ENCODE results near the gene SPHK2.

SPHK2 gene

GRCh38 chr19:48660852-48661710, 41.8 kb downstream of the SPHK2 start:
- Histone ChIP-seq H3K27ac (ENCODE audit: insufficient read depth, low read depth, low read length, poor library complexity, severe bottlenecking) (no peak overlapping the region), H3K9me3 (ENCODE audit: control insufficient read depth, low read length) (no peaks in the 10 kb centered on the region), H3K27me3 (ENCODE audit: control insufficient read depth, insufficient read depth, low read length, poor library complexity, severe bottlenecking) (no peaks in the 10 kb centered on the region), H3K4me3 (ENCODE audit: insufficient read depth, low read depth, low read length) (no peak overlapping the region), H3K36me3 (ENCODE audit: control insufficient read depth, insufficient read depth, low read length) (no peaks in the 10 kb centered on the region), H3K4me1 (ENCODE audit: control insufficient read depth, insufficient read depth, low read length) (no peaks in the 10 kb centered on the region)
- 92% methylated on average over 35 of the region's 35 CpGs for WGBS, 2 experiments

GRCh38 chr19:48661711-48662090, 42.4 kb downstream of the SPHK2 start:
- WGBS, 2 experiments = 96% methylated on average over 50 of the region's 50 CpGs
- Histone ChIP-seq H3K36me3 (ENCODE audit: control insufficient read depth, insufficient read depth, low read length) (no peaks in the 10 kb centered on the region), H3K4me3 (ENCODE audit: insufficient read depth, low read depth, low read length) (no peak overlapping the region), H3K27me3 (ENCODE audit: control insufficient read depth, insufficient read depth, low read length, poor library complexity, severe bottlenecking) (no peaks in the 10 kb centered on the region), H3K27ac (ENCODE audit: insufficient read depth, low read depth, low read length, poor library complexity, severe bottlenecking) (no peak overlapping the region), H3K9me3 (ENCODE audit: control insufficient read depth, low read length) (no peaks in the 10 kb centered on the region), H3K4me1 (ENCODE audit: control insufficient read depth, insufficient read depth, low read length) (no peaks in the 10 kb centered on the region)

GRCh38 chr19:48663667-48664066, 44.4 kb downstream of the SPHK2 start:
- no peaks in the 10 kb centered on the region for H3K27me3 ChIP-seq (ENCODE audit: control insufficient read depth, insufficient read depth, low read length, poor library complexity, severe bottlenecking)
- H3K9me3 ChIP-seq (ENCODE audit: control insufficient read depth, low read length) = no peaks in the 10 kb centered on the region
- 90 to 94% methylated on average over 4 of the region's 4 CpGs for WGBS, 2 experiments
- H3K4me1 ChIP-seq (ENCODE audit: control insufficient read depth, insufficient read depth, low read length) = no peaks in the 10 kb centered on the region
- no peak overlapping the region for H3K27ac ChIP-seq (ENCODE audit: insufficient read depth, low read depth, low read length, poor library complexity, severe bottlenecking)
- H3K4me3 ChIP-seq (ENCODE audit: insufficient read depth, low read depth, low read length) = no peak overlapping the region
- no peaks in the 10 kb centered on the region for H3K36me3 ChIP-seq (ENCODE audit: control insufficient read depth, insufficient read depth, low read length)

- H3K9me3 ChIP-seq (ENCODE audit: control insufficient read depth, low read length) = no peaks in the 10 kb centered on the region
- no peak overlapping the region for H3K4me3 ChIP-seq (ENCODE audit: insufficient read depth, low read depth, low read length)
- no peaks in the 10 kb centered on the region for H3K27me3 ChIP-seq (ENCODE audit: control insufficient read depth, insufficient read depth, low read length, poor library complexity, severe bottlenecking)
- H3K4me1 ChIP-seq (ENCODE audit: control insufficient read depth, insufficient read depth, low read length) = no peaks in the 10 kb centered on the region
- H3K36me3 ChIP-seq (ENCODE audit: control insufficient read depth, insufficient read depth, low read length) = no peaks in the 10 kb centered on the region
- H3K27ac ChIP-seq (ENCODE audit: insufficient read depth, low read depth, low read length, poor library complexity, severe bottlenecking) = no peak overlapping the region
- 82 to 89% methylated on average over 14 of the region's 14 CpGs for WGBS, 2 experiments
These were observed 45.2 kb downstream of the SPHK2 start for GRCh38 chr19:48664476-48664875.

- 93 to 97% methylated on average over 6 of the region's 6 CpGs for WGBS, 2 experiments
- no peak overlapping the region for H3K27ac ChIP-seq (ENCODE audit: insufficient read depth, low read depth, low read length, poor library complexity, severe bottlenecking)
- peaks cover 4% of the 10 kb centered on the region for H3K4me1 ChIP-seq (ENCODE audit: control insufficient read depth, insufficient read depth, low read length)
- H3K4me3 ChIP-seq (ENCODE audit: insufficient read depth, low read depth, low read length) = no peak overlapping the region
- no peaks in the 10 kb centered on the region for H3K9me3 ChIP-seq (ENCODE audit: control insufficient read depth, low read length)
- no peaks in the 10 kb centered on the region for H3K36me3 ChIP-seq (ENCODE audit: control insufficient read depth, insufficient read depth, low read length)
- no peaks in the 10 kb centered on the region for H3K27me3 ChIP-seq (ENCODE audit: control insufficient read depth, insufficient read depth, low read length, poor library complexity, severe bottlenecking)
These were observed 46.5 kb downstream of the SPHK2 start for GRCh38 chr19:48665786-48666185.

- no peaks in the 10 kb centered on the region for H3K27me3 ChIP-seq (ENCODE audit: control insufficient read depth, insufficient read depth, low read length, poor library complexity, severe bottlenecking)
- peaks cover 12% of the 10 kb centered on the region for H3K4me1 ChIP-seq (ENCODE audit: control insufficient read depth, insufficient read depth, low read length)
- no peaks in the 10 kb centered on the region for H3K9me3 ChIP-seq (ENCODE audit: control insufficient read depth, low read length)
- no peak overlapping the region for H3K4me3 ChIP-seq (ENCODE audit: insufficient read depth, low read depth, low read length)
- no peak overlapping the region for H3K27ac ChIP-seq (ENCODE audit: insufficient read depth, low read depth, low read length, poor library complexity, severe bottlenecking)
- 91 to 94% methylated on average over 3 of the region's 3 CpGs for WGBS, 2 experiments
- H3K36me3 ChIP-seq (ENCODE audit: control insufficient read depth, insufficient read depth, low read length) = no peaks in the 10 kb centered on the region
These were observed 49.0 kb downstream of the SPHK2 start for GRCh38 chr19:48668332-48668731.

GRCh38 chr19:48668761-48669160, 49.5 kb downstream of the SPHK2 start:
- WGBS, 2 experiments = 85 to 90% methylated on average over 2 of the region's 2 CpGs
- H3K36me3 ChIP-seq (ENCODE audit: control insufficient read depth, insufficient read depth, low read length) = no peaks in the 10 kb centered on the region
- no peak overlapping the region for H3K27ac ChIP-seq (ENCODE audit: insufficient read depth, low read depth, low read length, poor library complexity, severe bottlenecking)
- H3K4me1 ChIP-seq (ENCODE audit: control insufficient read depth, insufficient read depth, low read length) = peaks cover 17% of the 10 kb centered on the region
- H3K27me3 ChIP-seq (ENCODE audit: control insufficient read depth, insufficient read depth, low read length, poor library complexity, severe bottlenecking) = peaks cover 3% of the 10 kb centered on the region
- no peak overlapping the region for H3K4me3 ChIP-seq (ENCODE audit: insufficient read depth, low read depth, low read length)
- H3K9me3 ChIP-seq (ENCODE audit: control insufficient read depth, low read length) = no peaks in the 10 kb centered on the region

- Histone ChIP-seq H3K9me3 (ENCODE audit: control insufficient read depth, low read length) (no peaks in the 10 kb centered on the region), H3K36me3 (ENCODE audit: control insufficient read depth, insufficient read depth, low read length) (no peaks in the 10 kb centered on the region), H3K4me3 (ENCODE audit: insufficient read depth, low read depth, low read length) (no peak overlapping the region), H3K27me3 (ENCODE audit: control insufficient read depth, insufficient read depth, low read length, poor library complexity, severe bottlenecking) (peaks cover 4% of the 10 kb centered on the region), H3K27ac (ENCODE audit: insufficient read depth, low read depth, low read length, poor library complexity, severe bottlenecking) (no peak overlapping the region), H3K4me1 (ENCODE audit: control insufficient read depth, insufficient read depth, low read length) (peaks cover 29% of the 10 kb centered on the region)
- 95 to 96% methylated on average over 26 of the region's 26 CpGs for WGBS, 2 experiments
These were observed 50.8 kb downstream of the SPHK2 start for GRCh38 chr19:48669903-48670668.

- Histone ChIP-seq H3K36me3 (ENCODE audit: control insufficient read depth, insufficient read depth, low read length) (no peaks in the 10 kb centered on the region), H3K27me3 (ENCODE audit: control insufficient read depth, insufficient read depth, low read length, poor library complexity, severe bottlenecking) (peaks cover 4% of the 10 kb centered on the region), H3K4me1 (ENCODE audit: control insufficient read depth, insufficient read depth, low read length) (peaks cover 29% of the 10 kb centered on the region), H3K27ac (ENCODE audit: insufficient read depth, low read depth, low read length, poor library complexity, severe bottlenecking) (no peak overlapping the region), H3K9me3 (ENCODE audit: control insufficient read depth, low read length) (no peaks in the 10 kb centered on the region), H3K4me3 (ENCODE audit: insufficient read depth, low read depth, low read length) (no peak overlapping the region)
- WGBS, 2 experiments = 85 to 86% methylated on average over 21 of the region's 21 CpGs
These were observed 51.6 kb downstream of the SPHK2 start for GRCh38 chr19:48670699-48671445.

Measured in ectodermal cell (in vitro differentiated cells).